K562 (cell line): ENCODE results near the gene KCNH3. TPM values are rescaled to one million over a fixed set of nuclear protein-coding genes. Genes with fewer than 3 reads are reported as not detected.

Experiments
- ZBTB40 ChIP-seq, 2 experiments: fragments of 450-650 bp in 1 of 2; sonication (generic) in 1 of 2; formaldehyde crosslinking in 1 of 2; IDR thresholded peaks; 2 replicates each; pipeline versions ENCODE4 v1.7.1 to v1.9.0; 2016 to 2022; ENCODE audit warnings: inconsistent platforms in 1 of 2, mild to moderate bottlenecking in 1 of 2, missing genetic modification reagents in 1 of 2
- polyA plus RNA-seq, 8 experiments: library from polyadenylated mRNA; depleted of rRNA in 4 of 8; stranded (reverse) in 5 of 8; unstranded in 3 of 8; fragments of >200 nt; fragmentation: Nextera tagmentation in 2 of 8; fragmentation: Illumina TruSeq in 1 of 8; extraction: Ambion mirVana in 2 of 8; extraction: Trizol in 1 of 8; gene quantifications; 2 replicates each; pipeline versions ENCODE4 v1.2.1 to v1.2.3, GENCODE V29; 2011 to 2014; ENCODE audit warnings: inconsistent platforms in 1 of 8, missing spikeins in 1 of 8
- total RNA-seq, 7 experiments: library from RNA; depleted of rRNA in 6 of 7; stranded (reverse); fragments of >200 nt in 6 of 7; fragmentation: Illumina TruSeq in 2 of 7; extraction: Trizol in 2 of 7; gene quantifications; 2 replicates each; pipeline versions ENCODE4 v1.2.1 to v1.2.3, GENCODE V29; 2011 to 2021; ENCODE audit warnings: low replicate concordance in 1 of 7

KCNH3 gene
- total and polyA plus RNA-seq, 9 of the 15 experiments (the other 6 are each of a cell fraction or from before 2014, with no cell fraction given): 0.01 to 0.09 TPM; not detected in 7

GRCh38 chr12:49539406-49540228 is 787 bp downstream of the KCNH3 start (continued):
- no peak for TF ChIP-seq ZBTB40 (IDR thresholded peaks at IDR 0.05)
- TF ChIP-seq ZBTB40 (CRISPR knock-in tag; IDR thresholded peaks at IDR 0.05): no peak
- TF ChIP-seq, all 486 proteins: peak for 2
